Activated CD4-positive, alpha-beta T cell treated with anti-CD3 and anti-CD28 coated beads for 1 hour (primary cell): ENCODE measurements around the gene CAMKMT.

Experiments used
- DNase-seq: peaks from one replicate; pipeline ENCODE4 v3.0.0-alpha.2; 2020

CAMKMT gene

GRCh38 chr2:44519026-44519425, 157.3 kb downstream of the CAMKMT start:
- DNase-seq, result no peak

DNA sequence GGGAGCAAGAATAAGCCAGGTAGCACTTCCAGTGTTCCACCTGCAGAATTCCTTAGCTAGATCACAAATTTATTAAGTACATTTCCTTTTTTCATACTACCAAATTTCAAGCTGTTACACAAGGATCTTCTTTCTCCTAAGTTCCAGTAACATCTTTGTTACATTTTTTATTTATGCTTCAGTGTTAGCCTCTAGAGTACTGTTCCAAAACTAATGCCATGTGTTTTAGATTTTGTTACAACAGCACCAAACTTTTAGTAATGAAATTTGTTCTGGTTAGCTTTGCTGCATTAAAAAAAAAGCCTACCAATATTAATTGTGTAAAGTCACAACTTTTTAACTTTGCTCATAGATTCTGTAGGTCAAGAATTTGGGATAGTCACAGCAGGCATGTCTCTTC, 161.1 kb downstream of the CAMKMT start:
- DNase-seq, result no peak

DNA sequence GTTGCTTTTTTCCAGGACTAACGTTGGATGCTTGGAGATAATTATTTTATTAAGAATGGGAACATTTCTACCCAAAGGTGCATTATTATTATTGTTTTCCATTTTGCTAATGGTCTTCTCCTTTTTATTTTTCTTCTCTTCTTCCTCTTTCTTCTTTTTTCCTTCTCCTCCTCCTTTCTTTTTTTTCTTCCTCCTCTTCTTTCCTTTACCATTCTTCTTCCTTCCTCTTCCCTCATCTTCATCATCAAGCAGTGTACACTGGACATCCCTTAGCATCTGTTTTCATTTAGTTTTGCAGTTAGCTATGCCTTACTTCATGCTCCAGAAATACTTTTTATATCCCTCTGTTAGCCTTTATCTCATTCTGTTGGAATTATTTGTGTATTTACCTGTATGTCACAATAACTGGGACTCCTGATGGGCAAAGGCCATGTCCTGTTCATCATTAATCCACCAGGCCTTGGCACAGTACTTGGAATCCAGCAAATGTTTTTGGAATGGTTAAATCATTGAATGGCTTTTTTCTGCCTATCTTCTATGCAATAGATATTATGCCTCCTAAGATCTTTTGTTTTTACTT, 162.7 kb downstream of the CAMKMT start:
- DNase-seq, result no peak

DNA sequence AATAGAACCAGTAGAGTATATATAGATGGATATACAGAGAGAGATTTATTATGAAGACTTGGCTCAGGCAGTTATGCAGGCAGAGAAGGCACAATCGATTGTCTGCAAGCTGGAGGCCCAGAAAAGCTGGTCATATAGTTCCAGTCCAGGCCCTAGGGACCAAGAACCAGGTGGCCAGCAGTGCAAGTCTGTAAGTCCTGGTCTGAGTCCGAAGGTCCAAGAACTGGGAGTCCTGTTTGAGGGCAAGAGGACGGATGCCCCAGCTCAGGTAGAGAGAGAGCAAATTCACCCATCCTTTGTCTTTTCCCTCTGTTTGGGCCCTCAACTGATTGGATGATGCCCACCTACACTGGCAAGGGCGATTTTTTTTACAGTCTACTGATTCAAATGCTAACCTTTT, 164.6 kb downstream of the CAMKMT start:
- no peak for DNase-seq

DNA sequence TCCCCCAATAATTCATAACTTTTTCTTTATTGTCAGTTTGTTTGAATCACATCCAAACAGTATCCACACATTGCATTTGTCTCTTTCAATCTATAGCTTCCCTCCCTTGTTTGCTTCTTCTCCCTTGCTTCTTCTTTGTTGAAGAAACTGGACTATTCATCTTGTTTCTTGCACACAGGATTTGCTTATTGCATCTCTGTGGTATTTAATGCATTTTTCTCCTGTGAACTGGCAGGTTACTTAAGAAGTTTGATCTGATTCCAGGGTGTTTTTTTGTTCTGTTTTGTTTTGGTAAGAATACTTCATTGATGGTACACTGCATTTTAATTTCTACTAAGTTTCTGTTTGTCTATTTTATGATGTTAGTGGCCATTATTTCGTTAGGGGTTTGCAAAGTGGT, 166.8 kb downstream of the CAMKMT start:
- DNase-seq, result no peak

GRCh38 chr2:44529448-44529847, 167.7 kb downstream of the CAMKMT start:
- no peak for DNase-seq

- DNase-seq, result no peak
Observed at GRCh38 chr2:44531289-44531688, 169.5 kb downstream of the CAMKMT start.

GRCh38 chr2:44532031-44532430, 170.3 kb downstream of the CAMKMT start:
- DNase-seq, result no peak

- no peak for DNase-seq
Observed at GRCh38 chr2:44533508-44533907, 171.8 kb downstream of the CAMKMT start.

DNA sequence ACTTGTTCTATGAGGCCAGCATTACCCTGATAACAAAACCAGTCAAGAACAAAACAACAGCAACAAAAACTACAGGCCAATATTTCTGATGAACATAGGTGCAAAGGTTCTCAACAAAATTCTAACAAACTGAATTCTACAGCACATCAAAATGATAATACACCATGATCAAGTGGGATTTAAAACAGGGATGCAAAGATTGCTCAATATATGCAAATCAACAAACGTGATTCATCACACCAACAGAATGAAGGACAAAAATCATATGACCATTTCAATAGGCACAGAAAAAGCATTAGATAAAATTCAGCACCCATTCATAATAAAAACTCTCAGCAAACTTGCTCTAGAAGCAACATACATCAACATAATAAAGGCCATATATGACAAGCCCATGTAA, 173.6 kb downstream of the CAMKMT start:
- DNase-seq, result no peak

DNA sequence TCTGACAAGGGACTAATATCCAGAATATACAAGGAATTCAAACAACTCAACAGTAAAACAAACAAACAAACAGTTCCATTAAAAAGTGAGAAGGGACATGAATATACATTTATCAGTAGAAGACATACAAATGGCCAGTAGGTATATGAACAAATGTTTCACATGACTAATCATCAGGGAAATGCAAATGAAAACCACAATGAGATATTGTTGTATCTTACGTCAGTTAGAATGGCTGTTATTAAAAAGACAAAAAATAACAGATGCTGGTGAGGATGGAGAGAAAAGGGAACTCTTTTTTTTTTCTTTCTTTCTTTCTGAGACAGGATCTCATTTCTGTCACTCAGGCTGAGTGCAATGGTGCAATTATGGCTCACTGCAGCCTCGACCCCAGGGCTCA, 175.5 kb downstream of the CAMKMT start:
- DNase-seq, result no peak

DNA sequence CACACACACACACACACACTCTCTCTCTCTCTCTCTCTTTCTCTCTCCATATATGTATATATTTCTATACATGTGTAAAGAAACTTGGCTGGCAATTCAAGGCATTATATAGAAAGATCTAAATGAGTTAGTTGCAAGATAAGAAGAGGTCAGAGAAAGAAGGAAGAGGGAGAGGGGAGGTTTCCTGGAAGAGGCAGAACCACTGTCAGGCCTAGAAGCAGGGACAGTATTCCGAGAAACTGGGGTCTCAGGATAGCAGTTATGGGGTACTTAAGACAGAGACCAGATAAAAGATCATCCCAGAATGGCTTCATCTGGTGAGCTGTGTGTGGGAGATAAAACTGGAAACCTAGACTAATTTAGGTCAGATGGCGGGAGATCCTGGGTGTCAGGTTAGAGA, 180.8 kb downstream of the CAMKMT start:
- no peak for DNase-seq

GRCh38 chr2:44543773-44544725, 182.3 kb downstream of the CAMKMT start:
- no peak for DNase-seq

DNA sequence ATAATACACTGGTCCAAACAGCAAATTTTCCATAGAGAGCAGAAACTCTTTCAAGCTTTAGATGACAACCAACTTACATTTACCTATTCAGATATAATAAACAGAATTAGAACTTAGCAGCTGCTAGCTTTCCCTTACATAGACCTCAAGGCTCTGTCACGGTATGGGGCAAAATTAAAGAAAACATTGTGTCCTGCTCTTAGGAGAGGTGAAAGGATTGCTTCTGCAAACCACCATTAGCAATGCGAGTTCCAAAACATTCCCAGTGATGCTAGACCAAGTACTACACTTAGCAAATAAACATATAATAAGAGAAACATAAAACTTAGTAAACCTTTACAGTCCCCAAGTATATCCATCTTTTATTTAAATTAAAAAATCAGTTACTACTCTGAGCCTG, 183.3 kb downstream of the CAMKMT start:
- no peak for DNase-seq

DNA sequence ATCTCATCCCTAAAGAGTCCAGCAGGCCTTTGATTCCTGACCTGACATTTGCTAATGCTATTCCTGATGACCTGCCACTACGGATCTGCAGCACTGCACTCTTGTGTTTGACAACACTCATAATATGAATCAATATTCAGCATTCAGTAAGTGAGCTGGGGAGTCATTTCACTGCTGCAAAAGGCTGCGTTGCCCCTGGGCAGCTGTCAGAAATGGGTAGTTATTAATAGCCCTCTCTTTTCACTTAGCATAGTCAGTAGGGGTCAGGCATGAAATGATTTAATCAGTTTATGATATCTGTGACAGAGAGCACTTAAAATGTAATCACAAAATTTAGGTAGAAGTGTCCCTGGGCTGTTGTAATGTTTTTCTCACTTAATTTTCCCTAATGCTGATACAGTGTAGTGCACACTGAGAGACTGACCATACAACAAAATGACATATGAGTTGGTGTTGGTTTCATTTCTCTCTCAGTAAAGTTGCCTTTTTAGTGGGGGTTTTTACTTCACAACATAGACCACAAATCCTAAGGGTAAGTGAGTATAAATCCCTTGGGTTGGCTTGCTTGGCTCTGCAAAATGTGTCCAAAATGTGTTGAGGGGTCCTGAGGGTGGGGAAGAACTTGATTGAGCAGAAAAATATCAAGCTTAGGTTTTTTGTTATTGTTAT, 184.8 kb downstream of the CAMKMT start:
- no peak for DNase-seq

- DNase-seq, result no peak
Observed at GRCh38 chr2:44547718-44548117, 186.0 kb downstream of the CAMKMT start.

- DNase-seq, result no peak
Observed at GRCh38 chr2:44548221-44549098, 186.7 kb downstream of the CAMKMT start.

GRCh38 chr2:44549099-44549471, 187.3 kb downstream of the CAMKMT start:
- no peak for DNase-seq

- no peak for DNase-seq
Observed at GRCh38 chr2:44549856-44550255, 188.1 kb downstream of the CAMKMT start.

DNA sequence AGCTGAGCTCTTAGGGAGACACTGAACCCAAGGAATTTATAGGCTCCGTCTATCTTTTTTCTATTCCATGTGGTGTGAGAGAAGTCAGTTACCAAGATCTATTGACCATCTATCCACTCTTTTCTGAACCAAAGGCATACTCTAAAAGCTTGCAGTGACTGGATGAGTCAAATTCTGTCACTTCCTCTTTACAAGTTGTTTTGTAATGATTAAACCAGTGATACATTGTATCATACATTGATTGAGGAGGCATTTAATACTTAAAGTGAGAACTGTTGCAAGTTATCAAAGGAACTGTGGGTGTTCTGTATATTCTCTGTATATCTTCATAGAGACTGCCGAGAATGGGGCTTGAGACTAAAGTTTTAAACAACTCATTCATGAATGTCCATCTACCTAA, 188.8 kb downstream of the CAMKMT start:
- no peak for DNase-seq

- DNase-seq, result no peak
Observed at GRCh38 chr2:44551497-44551896, 189.8 kb downstream of the CAMKMT start.

DNA sequence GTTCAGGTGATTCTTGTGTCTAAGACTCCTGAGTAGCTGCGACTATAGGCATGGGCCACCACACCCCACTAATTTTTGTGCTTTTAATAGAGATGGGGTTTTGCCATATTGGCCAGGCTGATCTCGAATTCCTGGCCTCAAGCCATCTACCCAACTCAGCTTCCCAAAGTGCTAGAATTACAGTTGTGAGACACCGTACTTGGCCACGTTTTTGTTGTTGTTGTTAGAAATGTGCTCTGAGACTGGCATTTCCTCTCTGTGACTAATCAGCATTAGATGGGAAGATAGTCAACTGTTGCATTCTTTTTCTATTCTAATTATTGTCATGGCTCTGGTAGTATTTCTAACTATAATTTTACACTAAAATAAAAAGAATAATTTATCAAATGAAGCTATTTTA, 191.7 kb downstream of the CAMKMT start:
- DNase-seq, result no peak

GRCh38 chr2:44555700-44556099, 194.0 kb downstream of the CAMKMT start:
- no peak for DNase-seq
